Left lung (tissue), 10 donors: ENCODE results near the gene HEBP2. TPM values are rescaled to one million over a fixed set of nuclear protein-coding genes. Genes with fewer than 3 reads are reported as not detected.

Experiments
- ATAC-seq: fragments of 200-7000 bp; cut with Tn5 transposase; one replicate; pipeline ENCODE4 v1.9.1; 2020; ENCODE audit warnings: moderate library complexity
- DNase-seq, 4 donors: peaks; one replicate each; pipeline ENCODE4 v3.0.0-alpha.2; 2013 to 2020
- H3K27ac ChIP-seq, 2 donors: fragments of 200-600 bp; sonication (generic) in 1 of 2; one replicate each; pipeline versions ENCODE4 v1.5.0 to v1.8.0; 2020 to 2021
- H3K27me3 ChIP-seq, 2 donors: fragments of 200-600 bp; sonication (generic) in 1 of 2; one replicate each; pipeline versions ENCODE4 v1.5.0 to v1.8.0; 2020 to 2021
- H3K36me3 ChIP-seq, 2 donors: fragments of 200-600 bp; sonication (generic) in 1 of 2; one replicate each; pipeline versions ENCODE4 v1.5.0 to v1.8.0; 2020 to 2021
- H3K4me1 ChIP-seq, 2 donors: fragments of 200-600 bp; one replicate each; pipeline ENCODE4 v1.8.0; 2021
- H3K4me3 ChIP-seq, 2 donors: fragments of 200-600 bp; sonication (generic) in 1 of 2; one replicate each; pipeline versions ENCODE4 v1.5.0 to v1.8.0; 2020 to 2021; ENCODE audit warnings: mild to moderate bottlenecking in 1 of 2
- H3K9me3 ChIP-seq, 2 donors: fragments of 200-600 bp; sonication (generic) in 1 of 2; one replicate each; pipeline versions ENCODE4 v1.5.0 to v1.8.0; 2020 to 2021
- CTCF ChIP-seq, 2 donors: fragments of 200-600 bp; sonication (generic) in 1 of 2; IDR thresholded peaks; one replicate each; pipeline versions ENCODE4 v1.5.0 to v1.8.0; 2021; ENCODE audit warnings: antibody characterized with exemption in 2 of 2
- intact Hi-C, 2 donors: fragments of 100-400 bp; cut with DNase I; formaldehyde crosslinking; loops; one replicate each; pipeline versions ENCODE4 v1.11.2 to v1.14.2; 2022
- polyA plus RNA-seq, 6 donors: library from polyadenylated mRNA; unstranded; fragments of 120-200 nt; gene quantifications; one replicate each; pipeline ENCODE4 v1.2.1, GENCODE V29; 2013; ENCODE audit not compliant: insufficient read length in 6 of 6
- total RNA-seq, 2 donors: library from RNA; stranded (reverse); fragmentation: NEBNext Ultra II Directional; extraction: Animal tissue kit (Norgen Biotek cat#: 25700); gene quantifications; one replicate each; pipeline ENCODE4 v1.2.1, GENCODE V29; 2021
- donor health status: DM: no; HTN: yes; CAD: no.
- donor health status: DM: no; HTN: no; CAD: no.

HEBP2 gene
- total and polyA plus RNA-seq, 8 donors = 44.2 to 54.5 (median 49.4) TPM

- DNase-seq = peak in 3 of 4 donors; percentile 52 to 89 (median 55)
- Histone ChIP-seq H3K36me3 (peaks cover 0 to 25% of the 10 kb centered on the region in 2 donors), H3K9me3 (no peaks in the 10 kb centered on the region), H3K4me1 (peaks cover 0 to 16% of the 10 kb centered on the region in 2 donors), H3K27me3 (no peaks in the 10 kb centered on the region), H3K27ac (peak overlapping the region; percentile 90 to 91), H3K4me3 (peak overlapping the region; percentile 75 to 76)
- intact Hi-C loops = no loop called here
- peak in 1 of 2 donors; percentile 9 for TF ChIP-seq CTCF (IDR thresholded peaks at IDR 0.05)
- peak; percentile 52 for ATAC-seq
Measured at GRCh38 chr6:138403324-138403800, 661 bp upstream of the HEBP2 start.

GRCh38 chr6:138404666-138405337 lies 779 bp downstream of the HEBP2 start:
- ATAC-seq (peak; percentile 5), DNase-seq (peak; percentile 19 to 84 (median 33))
- H3K27ac ChIP-seq = peak overlapping the region; percentile 90 to 91
- no peaks in the 10 kb centered on the region for H3K9me3 ChIP-seq
- peak overlapping the region; percentile 75 to 76 for H3K4me3 ChIP-seq
- TF ChIP-seq CTCF (IDR thresholded peaks at IDR 0.05) = no peak
- peaks cover 0 to 39% of the 10 kb centered on the region in 2 donors for H3K36me3 ChIP-seq
- intact Hi-C loops = no loop called here
- H3K4me1 ChIP-seq = peaks cover 0 to 23% of the 10 kb centered on the region in 2 donors
- no peaks in the 10 kb centered on the region for H3K27me3 ChIP-seq

- no peak for TF ChIP-seq CTCF (IDR thresholded peaks at IDR 0.05)
- Histone ChIP-seq H3K9me3 (no peaks in the 10 kb centered on the region), H3K27ac (no peak overlapping the region), H3K27me3 (no peaks in the 10 kb centered on the region), H3K36me3 (peaks cover 0 to 42% of the 10 kb centered on the region in 2 donors), H3K4me1 (peaks cover 0 to 34% of the 10 kb centered on the region in 2 donors), H3K4me3 (no peak overlapping the region)
- ATAC-seq = no peak
- intact Hi-C loops = no loop called here
- no peak for DNase-seq
Measured at GRCh38 chr6:138405816-138406413, 1.9 kb downstream of the HEBP2 start.

- Histone ChIP-seq H3K27ac (no peak overlapping the region), H3K4me1 (peaks cover 0 to 39% of the 10 kb centered on the region in 2 donors), H3K27me3 (no peaks in the 10 kb centered on the region), H3K9me3 (no peaks in the 10 kb centered on the region), H3K4me3 (no peak overlapping the region), H3K36me3 (peaks cover 0 to 44% of the 10 kb centered on the region in 2 donors)
- DNase-seq (no peak), ATAC-seq (no peak)
- intact Hi-C loops = no loop called here
- no peak for TF ChIP-seq CTCF (IDR thresholded peaks at IDR 0.05)
Measured at GRCh38 chr6:138406443-138406842, 2.4 kb downstream of the HEBP2 start.

- Histone ChIP-seq H3K4me3 (no peak overlapping the region), H3K27me3 (no peaks in the 10 kb centered on the region), H3K9me3 (no peaks in the 10 kb centered on the region), H3K36me3 (peaks cover 0 to 82% of the 10 kb centered on the region in 2 donors), H3K27ac (peak overlapping the region in 1 of 2 donors; percentile 50), H3K4me1 (peaks cover 0 to 30% of the 10 kb centered on the region in 2 donors)
- TF ChIP-seq CTCF (IDR thresholded peaks at IDR 0.05) = no peak
- intact Hi-C loops = no loop called here
- ATAC-seq (peak; percentile 45), DNase-seq (peak in 1 of 4 donors; percentile 21)
Measured at GRCh38 chr6:138410048-138410735, 6.2 kb downstream of the HEBP2 start.
